Measurements from ENCODE around the gene AUTS2.
A peak's percentile ranks its signal among the peaks of the same experiment; 100 is the strongest.
"Not testable (repeated sequence)": the region's sequence is repeated elsewhere in the genome, so short reads cannot be mapped to it uniquely, and the experiment has no call there.

AUTS2 gene

GRCh38 chr7:69762821-69763352 is 164.6 kb downstream of the AUTS2 start:
- DNase-seq: no peak

GRCh38 chr7:69763513-69763912 is 165.2 kb downstream of the AUTS2 start:
- no peak for DNase-seq

GRCh38 chr7:69764147-69764546 is 165.9 kb downstream of the AUTS2 start:
- no peak for DNase-seq

- no peak for DNase-seq
Observed at GRCh38 chr7:69764681-69765080, 166.4 kb downstream of the AUTS2 start.

- peak in 1 of 5 experiments; percentile 32 for DNase-seq
Observed at GRCh38 chr7:69765879-69766278, 167.6 kb downstream of the AUTS2 start.

- DNase-seq: no peak
Observed at GRCh38 chr7:69768986-69769595, 170.8 kb downstream of the AUTS2 start.

GRCh38 chr7:69769826-69770225 is 171.6 kb downstream of the AUTS2 start:
- DNase-seq: no peak

GRCh38 chr7:69770613-69771012 is 172.3 kb downstream of the AUTS2 start:
- no peak for DNase-seq

GRCh38 chr7:69772718-69773436 is 174.6 kb downstream of the AUTS2 start:
- no peak for DNase-seq

GRCh38 chr7:69773535-69774225 is 175.4 kb downstream of the AUTS2 start:
- DNase-seq: no peak

GRCh38 chr7:69775231-69775771 is 177.0 kb downstream of the AUTS2 start:
- DNase-seq: no peak

GRCh38 chr7:69776611-69777010 is 178.3 kb downstream of the AUTS2 start:
- no peak for DNase-seq

GRCh38 chr7:69778138-69778537 is 179.9 kb downstream of the AUTS2 start:
- DNase-seq: no peak

- DNase-seq: no peak
Observed at GRCh38 chr7:69780379-69780778, 182.1 kb downstream of the AUTS2 start.

- no peak for DNase-seq
Observed at GRCh38 chr7:69781412-69781846, 183.2 kb downstream of the AUTS2 start.

GRCh38 chr7:69782917-69783684 is 184.8 kb downstream of the AUTS2 start:
- no peak for DNase-seq

GRCh38 chr7:69786130-69786529 is 187.9 kb downstream of the AUTS2 start:
- DNase-seq: not testable (repeated sequence)

GRCh38 chr7:69786730-69787395 is 188.6 kb downstream of the AUTS2 start:
- peak in 1 of 5 experiments; percentile 46 for DNase-seq

GRCh38 chr7:69787736-69788431 is 189.6 kb downstream of the AUTS2 start:
- DNase-seq: no peak

GRCh38 chr7:69789563-69789962 is 191.3 kb downstream of the AUTS2 start:
- DNase-seq: no peak

All from T-helper 2 cell (primary cell).